ENCODE measurements around the gene CDH23.
"Not testable (repeated sequence)": the region's sequence is repeated elsewhere in the genome, so short reads cannot be mapped to it uniquely, and the experiment has no call there.

Gene CDH23

DNA sequence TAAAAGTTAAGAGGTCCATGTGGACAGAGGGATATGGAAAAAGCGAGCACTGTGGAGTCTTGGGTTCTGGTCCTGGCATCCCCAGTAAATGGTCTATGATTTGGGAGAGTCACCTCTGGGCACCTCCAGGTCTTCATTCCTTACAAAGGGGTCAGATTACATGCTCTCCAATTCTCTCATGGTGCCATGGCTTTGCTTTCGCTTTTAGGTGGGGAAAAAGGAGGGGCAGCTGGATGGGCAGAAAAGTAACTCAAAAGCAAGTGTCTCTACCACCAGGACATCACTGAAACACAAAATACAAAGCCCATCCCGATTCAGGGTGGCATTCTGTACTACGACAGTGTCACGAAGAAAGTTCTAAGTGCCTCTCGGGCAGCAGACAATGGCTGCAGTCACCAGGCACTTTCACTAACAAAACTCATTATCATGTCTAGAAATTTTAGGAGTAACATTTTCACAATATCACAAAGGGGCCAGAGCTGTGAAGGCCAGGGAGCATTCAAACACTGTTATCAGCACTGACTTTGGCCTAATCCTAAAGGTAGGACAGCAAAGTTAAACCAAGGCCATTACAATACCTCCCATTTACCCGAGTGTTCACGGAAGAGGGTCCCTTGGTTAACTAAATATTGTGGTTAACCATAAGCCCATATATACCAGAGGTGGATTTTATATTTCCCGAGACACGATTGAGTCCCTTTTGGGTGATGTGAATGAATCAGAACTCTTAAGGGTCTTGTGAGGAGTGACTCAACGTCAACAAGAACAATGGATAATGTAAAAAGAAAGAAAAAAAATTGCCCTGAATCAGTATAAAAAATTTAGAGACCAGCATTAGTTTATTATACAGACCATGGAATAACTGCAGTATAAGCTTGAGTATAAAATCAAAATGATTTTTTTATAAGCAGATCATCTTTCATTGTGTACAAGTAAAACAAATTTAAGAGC lies 451.9 kb downstream of the CDH23 start:
- no peak for DNase-seq

DNA sequence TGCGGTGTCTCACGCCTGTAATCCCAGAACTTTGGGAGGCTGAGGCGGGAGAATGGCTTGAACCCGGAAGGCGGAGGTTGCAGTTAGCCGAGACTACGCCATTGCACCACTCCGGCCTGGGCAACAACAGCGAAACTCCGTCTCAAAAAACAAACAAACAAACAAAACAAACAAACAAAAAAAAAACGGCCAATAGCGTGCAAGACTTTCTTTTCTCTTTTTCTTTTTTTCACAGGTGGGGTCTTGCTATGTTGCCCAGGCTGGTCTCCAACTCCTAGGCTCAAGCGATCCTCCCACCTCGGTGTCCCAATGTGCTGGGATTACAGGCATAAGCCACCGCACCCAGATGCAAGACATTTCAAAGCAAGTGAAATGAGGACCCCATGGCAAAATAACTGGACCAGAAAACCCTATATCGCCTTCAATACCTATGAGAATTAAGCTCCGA lies 452.8 kb downstream of the CDH23 start:
- DNase-seq = no peak

DNA sequence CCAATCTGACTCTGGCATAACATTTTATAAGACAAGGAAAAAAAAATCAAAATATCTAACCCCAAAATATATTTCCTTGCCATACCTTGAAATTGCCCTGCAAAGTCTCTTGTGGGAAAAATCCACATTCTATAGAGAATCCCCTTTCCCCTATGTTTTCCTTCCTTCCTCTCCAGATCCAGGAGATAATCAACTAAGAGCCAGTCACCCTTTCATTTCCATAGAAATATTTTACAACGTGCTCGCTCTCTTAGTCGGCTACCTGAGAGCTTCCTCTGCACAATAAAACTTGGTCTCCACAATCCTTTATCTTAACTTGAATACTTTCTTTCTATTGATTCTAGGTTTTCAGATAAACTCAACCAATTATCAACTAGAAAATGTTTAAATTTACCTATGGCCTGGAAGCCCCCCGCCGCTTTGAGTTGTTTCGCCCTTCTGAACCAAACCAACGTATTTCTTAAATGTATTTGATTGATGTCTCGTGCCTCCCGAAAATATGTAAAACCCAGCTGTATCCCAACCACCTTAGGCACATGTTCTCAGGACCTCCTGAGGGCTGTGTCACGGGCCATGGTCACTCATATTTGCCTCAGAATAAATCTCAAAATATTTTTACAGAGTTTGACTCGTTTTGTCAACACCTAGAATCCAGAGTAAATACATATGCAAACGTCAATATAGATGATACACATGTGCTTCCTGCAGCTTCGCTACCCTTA lies 453.5 kb downstream of the CDH23 start:
- DNase-seq = no peak

DNA sequence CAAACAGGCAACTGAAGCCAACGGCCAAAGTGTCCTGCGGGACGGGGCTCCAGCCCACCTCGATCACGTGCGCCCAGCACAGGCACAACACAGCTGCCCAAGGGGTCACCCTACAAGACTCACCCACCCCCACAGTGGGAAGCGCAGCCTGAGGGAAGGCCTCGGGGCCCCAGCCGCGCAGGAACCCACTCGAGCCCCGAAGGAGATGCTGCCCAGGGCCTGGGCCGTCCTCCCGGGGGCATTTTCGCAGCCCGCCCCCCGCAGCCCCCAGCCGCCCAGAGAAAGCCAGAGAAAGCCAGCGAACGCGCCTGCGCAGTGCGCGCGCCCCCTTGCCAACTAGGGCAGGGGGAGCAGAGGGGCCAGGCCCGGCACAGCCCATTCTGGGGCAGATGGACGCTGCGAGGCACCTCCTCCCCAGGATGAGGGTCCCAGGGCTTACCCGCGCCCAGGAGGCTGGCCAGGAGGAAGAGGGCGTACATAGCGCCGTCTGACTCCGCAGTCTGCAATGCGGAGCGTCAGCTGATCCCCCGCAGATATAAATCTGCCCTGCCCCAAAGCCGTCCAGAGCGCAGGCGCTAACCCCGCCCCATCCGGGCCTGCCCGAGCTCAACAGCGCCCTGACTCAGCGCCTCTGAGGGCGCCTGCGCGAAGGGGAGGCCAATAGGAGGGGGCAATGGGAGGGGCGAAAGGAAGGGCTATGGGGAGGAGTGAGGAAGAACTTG lies 454.2 kb downstream of the CDH23 start, which contains the start of gene PSAP:
Gene PSAP, minus strand, starts transcription at position 509 of the 722 bp plus-strand sequence. Its CDS starts 30 bp downstream, at position 479.
- peak; percentile 87 for DNase-seq

DNA sequence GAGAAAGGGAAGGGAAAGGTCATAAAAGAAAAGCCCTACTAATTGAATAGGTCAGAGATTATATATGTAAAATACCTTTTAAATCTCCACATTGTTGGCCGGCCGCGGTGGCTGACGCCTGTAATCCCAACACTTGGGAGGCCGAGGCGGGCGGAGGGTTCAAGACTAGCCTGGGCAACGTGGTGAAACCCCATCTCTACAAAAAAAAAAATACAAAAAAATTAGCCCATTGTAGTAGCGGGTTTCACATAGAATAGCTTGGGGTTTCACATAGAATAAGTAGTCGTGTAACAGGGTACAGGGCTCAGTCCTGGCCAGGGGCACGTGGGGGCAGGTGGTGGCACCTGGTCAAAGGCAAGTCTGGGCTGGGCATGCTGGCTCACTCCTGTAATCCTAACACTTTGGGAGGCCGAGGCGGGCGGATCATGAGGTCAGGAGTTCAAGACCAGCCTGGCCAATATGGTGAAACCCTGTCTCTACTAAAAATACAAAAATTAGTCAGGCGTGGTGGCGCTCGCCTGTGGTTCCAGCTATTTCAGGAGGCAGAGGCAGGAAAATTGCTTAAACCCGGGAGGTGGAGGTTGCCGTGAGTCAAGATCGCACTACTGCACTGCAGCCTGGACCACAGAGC lies 454.9 kb downstream of the CDH23 start:
- DNase-seq = not testable (repeated sequence)

DNA sequence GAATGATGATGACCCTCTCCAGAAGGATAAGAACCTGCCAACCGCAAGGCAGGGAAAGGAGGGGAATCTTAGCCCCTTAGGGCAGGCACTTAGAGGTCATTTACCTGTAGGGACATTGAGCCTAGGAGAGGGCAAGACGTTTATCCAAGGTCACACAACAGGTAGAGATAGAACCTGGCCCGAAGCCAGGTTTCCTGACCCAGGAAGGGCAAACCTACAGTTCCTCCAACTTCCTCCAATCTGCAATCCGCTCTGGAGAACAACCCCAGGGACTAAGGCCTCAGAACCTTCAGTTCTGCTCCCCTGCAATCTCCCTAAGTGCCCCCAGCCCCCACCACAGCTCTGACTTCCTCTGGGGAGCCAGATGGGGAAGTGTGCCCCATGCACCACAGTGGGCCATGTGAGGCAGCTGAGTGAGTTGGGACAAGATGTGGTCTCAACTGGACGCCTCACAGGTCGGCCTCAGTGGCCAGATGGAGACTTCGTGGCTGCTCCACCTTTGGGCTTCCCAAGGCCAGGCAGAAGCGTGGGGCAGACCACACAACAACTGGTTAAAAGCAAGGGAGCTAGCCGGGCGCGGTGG lies 455.7 kb downstream of the CDH23 start:
- no peak for DNase-seq

DNA sequence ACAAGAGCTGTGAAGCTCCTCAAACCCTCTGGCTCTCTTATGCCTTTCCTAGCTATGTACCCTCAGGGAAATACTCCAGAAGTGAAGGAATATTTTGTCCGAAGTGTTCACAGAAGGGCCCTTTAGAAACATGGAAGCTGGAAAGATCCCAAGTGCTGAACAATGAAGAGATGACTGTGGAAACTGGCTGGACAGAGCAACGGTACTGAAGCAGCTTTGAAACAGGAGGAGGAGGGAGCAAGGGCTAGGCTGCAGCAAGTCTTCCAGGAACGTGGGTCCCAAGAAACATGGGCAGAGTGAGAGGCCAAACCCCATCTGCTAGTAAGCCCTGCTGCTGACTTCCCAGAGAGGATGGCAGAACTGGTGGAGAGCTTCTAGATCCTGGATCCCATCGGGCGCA lies 457.3 kb downstream of the CDH23 start:
- DNase-seq = no peak

DNA sequence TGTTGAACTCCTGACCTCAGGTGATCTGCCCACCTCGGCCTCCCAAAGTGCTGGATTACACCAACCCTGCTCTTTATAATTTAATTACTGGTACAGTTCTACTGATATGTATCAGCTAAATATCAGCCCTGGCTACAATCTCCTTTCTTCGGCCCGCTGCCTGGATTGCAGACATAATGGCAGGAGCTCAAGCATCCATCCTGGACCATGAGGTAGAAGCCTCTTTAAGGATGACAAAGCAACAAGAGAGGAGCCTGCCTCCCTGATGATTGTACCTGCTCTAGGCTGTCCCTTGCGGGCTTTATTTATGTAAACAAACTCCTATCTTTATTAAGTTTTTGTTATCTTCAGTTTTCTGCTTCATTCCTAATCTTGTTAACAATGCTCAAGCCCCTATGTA lies 459.9 kb downstream of the CDH23 start:
- no peak for DNase-seq

DNA sequence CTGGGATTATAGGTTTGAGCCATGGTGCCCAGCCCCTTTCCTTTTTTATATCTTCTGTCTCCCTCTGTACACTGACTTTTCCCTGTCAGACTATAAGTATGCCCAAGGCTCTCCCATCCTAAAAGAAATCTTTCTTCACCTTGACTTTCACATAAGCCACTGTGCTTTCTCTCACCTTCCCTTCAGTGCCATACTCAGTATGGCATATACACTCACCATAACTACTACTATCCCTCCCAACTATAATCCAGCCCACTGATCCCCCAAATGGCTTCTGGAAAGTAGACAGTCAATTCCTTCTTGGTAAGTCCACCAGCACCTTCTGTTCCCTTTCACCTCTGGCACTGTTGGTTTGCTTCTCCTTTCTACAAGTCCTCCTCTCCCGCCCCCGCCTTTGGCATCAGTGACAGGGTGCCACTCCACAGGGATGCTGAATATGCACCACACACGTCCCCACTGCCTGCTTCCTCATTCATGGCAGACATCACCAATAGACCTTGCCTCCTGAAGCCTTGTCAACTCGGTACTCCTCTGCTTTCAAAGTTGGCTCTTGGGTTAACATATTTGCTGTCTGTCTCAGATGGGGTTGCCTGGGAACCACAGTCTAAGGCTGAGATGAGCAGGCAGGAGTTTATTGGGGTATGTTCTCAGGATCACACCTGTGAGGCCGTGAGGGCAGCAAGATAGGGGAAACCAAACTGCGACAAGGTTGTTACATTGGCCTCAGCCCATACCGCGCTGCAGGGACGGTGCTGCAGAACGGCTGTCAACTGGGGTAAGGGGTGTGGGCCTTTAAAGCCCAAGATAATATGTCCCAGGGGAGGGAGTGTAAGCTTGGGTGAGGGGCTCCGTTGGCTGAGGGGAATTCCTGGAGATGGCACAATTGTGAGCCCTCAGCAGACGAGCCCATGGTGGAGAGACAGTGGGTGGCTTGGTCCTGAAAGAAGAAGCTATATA lies 461.5 kb downstream of the CDH23 start:
- DNase-seq = no peak

DNA sequence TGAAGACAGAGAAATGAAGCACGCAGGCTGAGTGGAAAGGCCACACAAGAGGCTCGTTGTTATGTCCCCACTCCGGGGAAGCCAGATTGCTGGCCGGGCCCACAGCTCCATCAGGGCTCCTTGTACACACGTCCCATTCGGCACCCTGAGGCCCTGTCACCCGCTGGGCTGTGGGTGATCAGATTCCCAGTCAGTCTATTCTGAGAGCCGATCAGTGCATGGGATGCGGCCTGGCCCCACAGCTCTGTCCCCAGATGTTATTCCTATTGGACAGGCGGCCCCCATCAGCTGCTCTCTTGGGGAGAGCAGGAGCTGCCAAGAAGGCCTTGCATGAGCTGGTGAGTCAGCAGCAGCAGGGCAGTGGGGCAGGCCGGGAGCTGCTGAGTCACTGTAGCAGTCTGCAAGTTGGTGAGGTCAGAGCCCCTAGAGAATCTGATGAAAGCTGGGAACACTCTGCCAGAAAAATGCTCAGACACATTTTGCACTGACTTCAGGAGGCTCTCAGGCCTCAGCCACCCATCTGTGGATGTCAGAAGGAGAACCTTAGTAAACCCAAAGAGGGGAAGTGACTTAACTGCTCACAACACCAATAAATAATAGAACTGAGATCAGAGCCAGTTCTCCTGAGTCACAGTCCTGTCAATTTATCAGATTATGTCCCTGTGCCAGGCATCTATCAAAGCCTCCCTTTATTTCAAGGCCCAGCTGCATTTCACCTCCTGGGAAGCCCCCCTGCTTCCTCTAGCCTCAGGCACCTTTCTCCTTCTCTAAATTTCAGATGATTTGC lies 463.7 kb downstream of the CDH23 start:
- DNase-seq = peak; percentile 90

DNA sequence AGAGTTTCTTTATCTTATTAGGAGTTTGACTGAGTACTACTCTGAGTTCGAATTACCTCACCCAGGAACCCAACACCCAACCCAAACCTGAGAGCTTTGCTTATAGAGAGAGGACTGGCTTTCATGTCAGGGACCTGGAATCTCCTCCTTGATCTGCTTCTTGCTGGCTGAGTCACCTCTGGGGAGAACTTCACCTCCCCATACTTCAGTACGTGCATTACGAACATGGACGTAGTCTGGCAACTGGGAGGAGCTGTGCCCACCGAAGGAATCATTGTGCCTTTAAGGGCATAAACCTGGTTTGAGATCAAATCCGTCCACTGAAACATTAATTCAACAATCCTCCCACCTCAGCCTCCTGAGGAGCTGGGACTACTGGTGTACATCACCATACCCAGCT lies 466.5 kb downstream of the CDH23 start:
- no peak for DNase-seq

DNA sequence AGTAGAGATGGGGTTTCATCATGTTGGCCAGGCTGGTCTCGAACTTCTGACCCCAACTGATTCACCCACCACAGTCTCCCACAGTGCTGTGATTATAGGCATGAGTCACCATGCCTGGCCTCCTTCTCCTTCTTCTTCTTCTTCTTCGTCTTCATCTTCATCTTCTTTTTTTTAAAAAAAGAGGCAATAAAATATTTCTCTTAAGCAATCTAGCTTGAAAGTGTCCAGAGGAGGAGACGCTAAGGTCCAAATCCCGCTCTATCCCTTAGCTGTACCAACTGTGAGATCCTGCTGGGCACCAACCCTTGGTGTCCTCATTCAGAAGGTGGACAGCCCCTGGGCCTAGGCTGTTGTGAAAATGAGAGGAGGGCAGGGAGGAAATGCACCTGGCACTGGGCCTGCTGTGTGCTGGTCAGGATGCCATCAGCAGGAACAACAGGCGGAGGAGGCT lies 468.2 kb downstream of the CDH23 start:
- no peak for DNase-seq
